IMR-90 (cell line): ENCODE measurements around the gene SBK3. TPM values are rescaled to one million over a fixed set of nuclear protein-coding genes. Genes with fewer than 3 reads are reported as not detected.

Source experiments
- ATAC-seq: fragments of 200-7000 bp; cut with Tn5 transposase; 2 replicates; pipeline ENCODE4 v1.9.1; 2020; ENCODE audit warnings: low read depth, mild to moderate bottlenecking, moderate library complexity
- BruUV-seq: library from RNA; stranded (reverse); fragments of 400-500 nt; replicated peaks from 2 replicates; lab custom pipeline; 2021; lab: Mats Ljungman, UMichigan
- CTCF ChIA-PET: fragments of 300-600 bp; formaldehyde crosslinking; extraction: SDS; loops from one replicate; lab custom pipeline; 2021; ENCODE audit warnings: antibody characterized with exemption; lab: Yijun Ruan, JAX
- POLR2A ChIA-PET: fragments of 300-600 bp; sonication (Branson Sonifier 250); formaldehyde crosslinking; loops from one replicate; lab custom pipeline; 2022; ENCODE audit warnings: antibody characterized with exemption; ENCODE audit not compliant: unreplicated experiment; lab: Charles Lee
- DNase-seq: peaks from one replicate; pipeline ENCODE4 v3.0.0; 2013
- H2AFZ ChIP-seq: replicated peaks from 2 replicates; pipeline ENCODE3; 2013; ENCODE audit warnings: low read length, mild to moderate bottlenecking; ENCODE audit not compliant: poor library complexity
- H2AK5ac ChIP-seq: 2 replicates; pipeline ENCODE4 v1.6.1; 2013; ENCODE audit warnings: low read depth, low read length, inconsistent platforms
- H2AK9ac ChIP-seq: replicated peaks from 2 replicates; pipeline ENCODE3; 2013; ENCODE audit warnings: mild to moderate bottlenecking, low read depth, low read length, moderate library complexity; ENCODE audit not compliant: poor library complexity
- H2BK120ac ChIP-seq: 2 replicates; pipeline ENCODE4 v1.6.1; 2013; ENCODE audit warnings: low read depth, low read length, inconsistent platforms
- H2BK15ac ChIP-seq: 3 replicates; pipeline ENCODE4 v1.6.1; 2013; ENCODE audit warnings: low read depth, low read length, inconsistent platforms
- H2BK20ac ChIP-seq: 2 replicates; pipeline ENCODE4 v1.6.1; 2013; ENCODE audit warnings: low read depth, mild to moderate bottlenecking, inconsistent platforms, low read length, moderate library complexity
- H2BK5ac ChIP-seq: 2 replicates; pipeline ENCODE4 v1.6.1; 2013; ENCODE audit warnings: mild to moderate bottlenecking, low read depth, low read length, inconsistent platforms; ENCODE audit not compliant: poor library complexity, severe bottlenecking
- H3K14ac ChIP-seq: replicated peaks from 2 replicates; pipeline ENCODE4 v1.6.1; 2013; ENCODE audit warnings: low read depth, low read length, inconsistent platforms
- H3K18ac ChIP-seq: 2 replicates; pipeline ENCODE4 v1.6.1; 2013; ENCODE audit warnings: low read depth, low read length, control low read depth
- H3K23ac ChIP-seq: 2 replicates; pipeline ENCODE4 v1.6.1; 2013; ENCODE audit warnings: low read depth, low read length, inconsistent platforms
- H3K27ac ChIP-seq: 2 replicates; pipeline ENCODE4 v1.5.1; 2013; ENCODE audit warnings: mild to moderate bottlenecking, control low read depth, low read length; ENCODE audit not compliant: insufficient read depth
- H3K27me3 ChIP-seq: 2 replicates; pipeline ENCODE4 v1.6.1; 2013; ENCODE audit warnings: low read length; ENCODE audit not compliant: control insufficient read depth, insufficient read depth
- H3K36me3 ChIP-seq: 2 replicates; pipeline ENCODE4 v1.6.1; 2013; ENCODE audit warnings: low read length, mixed read lengths; ENCODE audit not compliant: control insufficient read depth, insufficient read depth
- H3K4ac ChIP-seq: 2 replicates; pipeline ENCODE4 v1.6.1; 2013; ENCODE audit warnings: low read depth, low read length, inconsistent platforms
- H3K4me1 ChIP-seq: 2 replicates; pipeline ENCODE4 v1.6.1; 2013; ENCODE audit warnings: low read length, mixed read lengths; ENCODE audit not compliant: control insufficient read depth, insufficient read depth
- H3K4me2 ChIP-seq: 2 replicates; pipeline ENCODE4 v1.6.1; 2013; ENCODE audit warnings: low read depth, mild to moderate bottlenecking, control low read depth, low read length, moderate library complexity
- H3K4me3 ChIP-seq: 2 replicates; pipeline ENCODE4 v1.5.1; 2013; ENCODE audit warnings: low read depth, mild to moderate bottlenecking, control low read depth, low read length, moderate library complexity; ENCODE audit not compliant: insufficient read depth
- H3K56ac ChIP-seq: 2 replicates; pipeline ENCODE4 v1.6.1; 2013; ENCODE audit warnings: low read length, inconsistent platforms; ENCODE audit not compliant: insufficient read depth; ENCODE audit errors: extremely low read depth
- H3K79me1 ChIP-seq, 2 experiments: 2 replicates each; pipeline ENCODE4 v1.6.1; 2013; ENCODE audit warnings: low read length in 2 of 2, inconsistent platforms in 1 of 2, low read depth in 1 of 2
- H3K9ac ChIP-seq: 2 replicates; pipeline ENCODE4 v1.6.1; 2013; ENCODE audit warnings: low read depth, low read length, control low read depth
- H3K9me1 ChIP-seq: 2 replicates; pipeline ENCODE4 v1.6.1; 2013; ENCODE audit warnings: low read length, inconsistent platforms; ENCODE audit not compliant: insufficient read depth
- H3K9me3 ChIP-seq: 2 replicates; pipeline ENCODE4 v1.6.1; 2013; ENCODE audit warnings: low read length; ENCODE audit not compliant: control insufficient read depth, insufficient read depth
- H4K20me1 ChIP-seq: 2 replicates; pipeline ENCODE4 v1.6.1; 2013; ENCODE audit warnings: low read length, inconsistent platforms; ENCODE audit not compliant: insufficient read depth
- H4K5ac ChIP-seq: 2 replicates; pipeline ENCODE4 v1.6.1; 2013; ENCODE audit warnings: mild to moderate bottlenecking, low read depth, low read length, control low read depth
- H4K8ac ChIP-seq, 2 experiments: 2 replicates each; pipeline ENCODE4 v1.6.1; 2013; ENCODE audit warnings: low read depth in 2 of 2, low read length in 2 of 2, control low read depth in 1 of 2, inconsistent platforms in 1 of 2
- H4K91ac ChIP-seq: 2 replicates; pipeline ENCODE4 v1.6.1; 2013; ENCODE audit warnings: low read depth, low read length, inconsistent platforms; ENCODE audit not compliant: insufficient read depth
- CEBPB ChIP-seq: IDR thresholded peaks from 2 replicates; pipeline ENCODE4 v1.6.1; 2012; ENCODE audit warnings: low read depth, low read length, improper control_type of control experiment
- CHD1 ChIP-seq: IDR thresholded peaks from 2 replicates; pipeline ENCODE4 v1.6.1; 2012; ENCODE audit warnings: low read depth, low read length, improper control_type of control experiment
- CTCF ChIP-seq: conservative IDR thresholded peaks from 2 replicates; pipeline ENCODE4 v1.5.1; 2012; ENCODE audit warnings: mild to moderate bottlenecking, low read depth, low read length, improper control_type of control experiment
- FOS ChIP-seq: fragments of 150-350 bp; IDR thresholded peaks from 2 replicates; pipeline ENCODE4 v1.6.1; 2016; ENCODE audit warnings: low read depth, low read length
- MAFK ChIP-seq: IDR thresholded peaks from 2 replicates; pipeline ENCODE4 v1.6.1; 2012; ENCODE audit warnings: low read depth, low read length, improper control_type of control experiment
- MAZ ChIP-seq: IDR thresholded peaks from 2 replicates; pipeline ENCODE4 v1.6.1; 2012; ENCODE audit warnings: low read depth, mild to moderate bottlenecking, low read length, improper control_type of control experiment, moderate library complexity, borderline replicate concordance
- MXI1 ChIP-seq: IDR thresholded peaks from 2 replicates; pipeline ENCODE4 v1.6.1; 2012; ENCODE audit warnings: low read depth, mild to moderate bottlenecking, low read length, moderate library complexity, borderline replicate concordance
- NFE2L2 ChIP-seq: fragments of 150-350 bp; IDR thresholded peaks from 2 replicates; pipeline ENCODE4 v1.6.1; 2016; ENCODE audit warnings: low read depth, mild to moderate bottlenecking, low read length
- POLR2A ChIP-seq: IDR thresholded peaks from 2 replicates; pipeline ENCODE4 v1.6.1; 2012; ENCODE audit warnings: mild to moderate bottlenecking, low read depth, low read length
- RAD21 ChIP-seq: IDR thresholded peaks from 2 replicates; pipeline ENCODE4 v1.6.1; 2012; ENCODE audit warnings: low read length, improper control_type of control experiment
- RCOR1 ChIP-seq: IDR thresholded peaks from 2 replicates; pipeline ENCODE4 v1.6.1; 2012; ENCODE audit warnings: mild to moderate bottlenecking, low read length, improper control_type of control experiment; ENCODE audit not compliant: insufficient replicate concordance
- RFX5 ChIP-seq: IDR thresholded peaks from 2 replicates; pipeline ENCODE4 v1.8.0; 2012; ENCODE audit warnings: low read depth, mild to moderate bottlenecking, low read length, moderate library complexity
- SMC3 ChIP-seq: fragments of 150-350 bp; IDR thresholded peaks from 2 replicates; pipeline ENCODE4 v1.6.1; 2016; ENCODE audit warnings: low read depth, mild to moderate bottlenecking, antibody characterized with exemption, low read length, moderate library complexity
- USF2 ChIP-seq: fragments of 150-350 bp; IDR thresholded peaks from 2 replicates; pipeline ENCODE4 v1.6.1; 2017; ENCODE audit warnings: mild to moderate bottlenecking, antibody characterized with exemption, low read length, low read depth
- WGBS, 2 experiments: methylation state at CpG; one replicate each; pipeline versions ENCODE4 v1.1.5 to v1.1.7; 2013; ENCODE audit warnings: missing lambda C conversion rate in 2 of 2; ENCODE audit not compliant: insufficient read length in 1 of 2; ENCODE audit errors: extremely low coverage in 2 of 2; 5-methylcytosine and 5-hydroxymethylcytosine counted together
- dilution Hi-C: fragments of 300-500 bp; cut with HindIII; formaldehyde crosslinking; loops from one replicate; pipeline ENCODE4 v1.14.3; 2018; ENCODE audit warnings: low sequenced_read_pairs; ENCODE audit not compliant: unreplicated experiment
- in situ Hi-C: fragments of 300-500 bp; cut with MboI; formaldehyde crosslinking; loops from 3 replicates; pipeline ENCODE4 v1.14.3; 2019; ENCODE audit warnings: low sequenced_read_pairs, inconsistent platforms, mixed read lengths
- intact Hi-C: fragments of 100-400 bp; cut with micrococcal nuclease; formaldehyde crosslinking; loops from 2 replicates; pipeline ENCODE4 v1.10.0; 2022
- polyA plus RNA-seq, 3 experiments: library from polyadenylated mRNA; depleted of rRNA; stranded (reverse); fragments of >200 nt; gene quantifications; 2 replicates each; pipeline ENCODE4 v1.2.3, GENCODE V29; 2012; ENCODE audit warnings: low replicate concordance in 1 of 3
- total RNA-seq: library from RNA; depleted of rRNA; stranded (reverse); fragments of >200 nt; gene quantifications from 2 replicates; pipeline ENCODE4 v1.2.3, GENCODE V29; 2012

The SBK3 gene
- total and polyA plus RNA-seq, 2 of the 4 experiments (the other 2 are of a cell fraction): 0.05 to 0.18 TPM

- H3K23ac ChIP-seq: peak overlapping the region; percentile 24; the same call in 1 of the 2 replicates
- peak overlapping the region; percentile 96 for H2AFZ ChIP-seq
- H2BK20ac ChIP-seq: no peak overlapping the region
- peak overlapping the region in 1 of 2 experiments; percentile 100; a peak in 3 of 4 replicates for H4K8ac ChIP-seq
- no peaks in the 10 kb centered on the region for H3K9me3 ChIP-seq
- intact Hi-C loops: loop anchor here (2.0 kb wide), 2 partner anchors 29 to 65 kb away; no protein-coding TSS in a partner anchor
- no peaks in the 10 kb centered on the region; the same call in 1 of the 2 replicates for H4K20me1 ChIP-seq
- peak overlapping the region; percentile 80; the same call in 1 of the 2 replicates for H3K4ac ChIP-seq
- peak overlapping the region; percentile 55 for H3K4me2 ChIP-seq
- H2AK5ac ChIP-seq: no peak overlapping the region
- ATAC-seq (no peak), DNase-seq (no peak)
- no peak overlapping the region for H3K56ac ChIP-seq
- H3K9me1 ChIP-seq: peaks cover 10% of the 10 kb centered on the region
- H3K18ac ChIP-seq: no peak overlapping the region
- H3K27me3 ChIP-seq: no peaks in the 10 kb centered on the region
- ChIA-PET CTCF (no interaction called here), POLR2A (no interaction called here)
- no peak overlapping the region for H4K5ac ChIP-seq
- H2AK9ac ChIP-seq: no peak overlapping the region
- no peak overlapping the region for H3K4me3 ChIP-seq
- dilution Hi-C loops: no loop called here
- no peak overlapping the region for H2BK120ac ChIP-seq
- no peak overlapping the region for H3K9ac ChIP-seq
- peaks cover 11% of the 10 kb centered on the region for H3K4me1 ChIP-seq
- TF ChIP-seq RAD21 (no peak), SMC3 (no peak), FOS (no peak), CTCF (no peak), MXI1 (no peak), MAZ (no peak), MAFK (no peak), CEBPB (no peak), CHD1 (no peak), POLR2A (no peak), NFE2L2 (no peak), RFX5 (no peak), RCOR1 (no peak), USF2 (no peak)
- no peak overlapping the region for H4K91ac ChIP-seq
- in situ Hi-C loops: no loop called here
- H3K14ac ChIP-seq: no peak overlapping the region
- BruUV-seq: no TSS peak
- no peak overlapping the region for H3K27ac ChIP-seq
- peaks cover 13% of the 10 kb centered on the region for H3K36me3 ChIP-seq
- no peak overlapping the region for H2BK5ac ChIP-seq
- peaks cover 4 to 24% of the 10 kb centered on the region in 2 experiments; a peak in 3 of 4 replicates for H3K79me1 ChIP-seq
- WGBS, 2 experiments: 17% methylated on average over 1 of the region's 6 CpGs; no CpG with 5 or more reads in 1 of the 2 experiments
- H2BK15ac ChIP-seq: no peak overlapping the region
These were observed 36.5 kb upstream of the SBK3 start for GRCh38 chr19:55581823-55582223.
